IMR-90 (cell line): ENCODE measurements around the gene OSGEP. TPM values are rescaled to one million over a fixed set of nuclear protein-coding genes. Genes with fewer than 3 reads are reported as not detected.

Experiments used
- ATAC-seq: fragments of 200-7000 bp; cut with Tn5 transposase; 2 replicates; pipeline ENCODE4 v1.9.1; 2020; ENCODE audit warnings: low read depth, mild to moderate bottlenecking, moderate library complexity
- BruUV-seq: library from RNA; stranded (reverse); fragments of 400-500 nt; replicated peaks from 2 replicates; lab custom pipeline; 2021; lab: Mats Ljungman, UMichigan
- CTCF ChIA-PET: fragments of 300-600 bp; formaldehyde crosslinking; extraction: SDS; loops from one replicate; lab custom pipeline; 2021; ENCODE audit warnings: antibody characterized with exemption; lab: Yijun Ruan, JAX
- POLR2A ChIA-PET: fragments of 300-600 bp; sonication (Branson Sonifier 250); formaldehyde crosslinking; loops from one replicate; lab custom pipeline; 2022; ENCODE audit warnings: antibody characterized with exemption; ENCODE audit not compliant: unreplicated experiment; lab: Charles Lee
- DNase-seq: peaks from one replicate; pipeline ENCODE4 v3.0.0; 2013
- H2AFZ ChIP-seq: replicated peaks from 2 replicates; pipeline ENCODE3; 2013; ENCODE audit warnings: low read length, mild to moderate bottlenecking; ENCODE audit not compliant: poor library complexity
- H2AK5ac ChIP-seq: 2 replicates; pipeline ENCODE4 v1.6.1; 2013; ENCODE audit warnings: low read depth, low read length, inconsistent platforms
- H2AK9ac ChIP-seq: replicated peaks from 2 replicates; pipeline ENCODE3; 2013; ENCODE audit warnings: mild to moderate bottlenecking, low read depth, low read length, moderate library complexity; ENCODE audit not compliant: poor library complexity
- H2BK120ac ChIP-seq: 2 replicates; pipeline ENCODE4 v1.6.1; 2013; ENCODE audit warnings: low read depth, low read length, inconsistent platforms
- H2BK15ac ChIP-seq: 3 replicates; pipeline ENCODE4 v1.6.1; 2013; ENCODE audit warnings: low read depth, low read length, inconsistent platforms
- H2BK20ac ChIP-seq: 2 replicates; pipeline ENCODE4 v1.6.1; 2013; ENCODE audit warnings: low read depth, mild to moderate bottlenecking, inconsistent platforms, low read length, moderate library complexity
- H2BK5ac ChIP-seq: 2 replicates; pipeline ENCODE4 v1.6.1; 2013; ENCODE audit warnings: mild to moderate bottlenecking, low read depth, low read length, inconsistent platforms; ENCODE audit not compliant: poor library complexity, severe bottlenecking
- H3K14ac ChIP-seq: replicated peaks from 2 replicates; pipeline ENCODE4 v1.6.1; 2013; ENCODE audit warnings: low read depth, low read length, inconsistent platforms
- H3K18ac ChIP-seq: 2 replicates; pipeline ENCODE4 v1.6.1; 2013; ENCODE audit warnings: low read depth, low read length, control low read depth
- H3K23ac ChIP-seq: 2 replicates; pipeline ENCODE4 v1.6.1; 2013; ENCODE audit warnings: low read depth, low read length, inconsistent platforms
- H3K27ac ChIP-seq: 2 replicates; pipeline ENCODE4 v1.5.1; 2013; ENCODE audit warnings: mild to moderate bottlenecking, control low read depth, low read length; ENCODE audit not compliant: insufficient read depth
- H3K27me3 ChIP-seq: 2 replicates; pipeline ENCODE4 v1.6.1; 2013; ENCODE audit warnings: low read length; ENCODE audit not compliant: control insufficient read depth, insufficient read depth
- H3K36me3 ChIP-seq: 2 replicates; pipeline ENCODE4 v1.6.1; 2013; ENCODE audit warnings: low read length, mixed read lengths; ENCODE audit not compliant: control insufficient read depth, insufficient read depth
- H3K4ac ChIP-seq: 2 replicates; pipeline ENCODE4 v1.6.1; 2013; ENCODE audit warnings: low read depth, low read length, inconsistent platforms
- H3K4me1 ChIP-seq: 2 replicates; pipeline ENCODE4 v1.6.1; 2013; ENCODE audit warnings: low read length, mixed read lengths; ENCODE audit not compliant: control insufficient read depth, insufficient read depth
- H3K4me2 ChIP-seq: 2 replicates; pipeline ENCODE4 v1.6.1; 2013; ENCODE audit warnings: low read depth, mild to moderate bottlenecking, control low read depth, low read length, moderate library complexity
- H3K4me3 ChIP-seq: 2 replicates; pipeline ENCODE4 v1.5.1; 2013; ENCODE audit warnings: low read depth, mild to moderate bottlenecking, control low read depth, low read length, moderate library complexity; ENCODE audit not compliant: insufficient read depth
- H3K56ac ChIP-seq: 2 replicates; pipeline ENCODE4 v1.6.1; 2013; ENCODE audit warnings: low read length, inconsistent platforms; ENCODE audit not compliant: insufficient read depth; ENCODE audit errors: extremely low read depth
- H3K79me1 ChIP-seq, 2 experiments: 2 replicates each; pipeline ENCODE4 v1.6.1; 2013; ENCODE audit warnings: low read length in 2 of 2, inconsistent platforms in 1 of 2, low read depth in 1 of 2
- H3K9ac ChIP-seq: 2 replicates; pipeline ENCODE4 v1.6.1; 2013; ENCODE audit warnings: low read depth, low read length, control low read depth
- H3K9me1 ChIP-seq: 2 replicates; pipeline ENCODE4 v1.6.1; 2013; ENCODE audit warnings: low read length, inconsistent platforms; ENCODE audit not compliant: insufficient read depth
- H3K9me3 ChIP-seq: 2 replicates; pipeline ENCODE4 v1.6.1; 2013; ENCODE audit warnings: low read length; ENCODE audit not compliant: control insufficient read depth, insufficient read depth
- H4K20me1 ChIP-seq: 2 replicates; pipeline ENCODE4 v1.6.1; 2013; ENCODE audit warnings: low read length, inconsistent platforms; ENCODE audit not compliant: insufficient read depth
- H4K5ac ChIP-seq: 2 replicates; pipeline ENCODE4 v1.6.1; 2013; ENCODE audit warnings: mild to moderate bottlenecking, low read depth, low read length, control low read depth
- H4K8ac ChIP-seq, 2 experiments: 2 replicates each; pipeline ENCODE4 v1.6.1; 2013; ENCODE audit warnings: low read depth in 2 of 2, low read length in 2 of 2, control low read depth in 1 of 2, inconsistent platforms in 1 of 2
- H4K91ac ChIP-seq: 2 replicates; pipeline ENCODE4 v1.6.1; 2013; ENCODE audit warnings: low read depth, low read length, inconsistent platforms; ENCODE audit not compliant: insufficient read depth
- CHD1 ChIP-seq: IDR thresholded peaks from 2 replicates; pipeline ENCODE4 v1.6.1; 2012; ENCODE audit warnings: low read depth, low read length, improper control_type of control experiment
- CTCF ChIP-seq: conservative IDR thresholded peaks from 2 replicates; pipeline ENCODE4 v1.5.1; 2012; ENCODE audit warnings: mild to moderate bottlenecking, low read depth, low read length, improper control_type of control experiment
- MXI1 ChIP-seq: IDR thresholded peaks from 2 replicates; pipeline ENCODE4 v1.6.1; 2012; ENCODE audit warnings: low read depth, mild to moderate bottlenecking, low read length, moderate library complexity, borderline replicate concordance
- NFE2L2 ChIP-seq: fragments of 150-350 bp; IDR thresholded peaks from 2 replicates; pipeline ENCODE4 v1.6.1; 2016; ENCODE audit warnings: low read depth, mild to moderate bottlenecking, low read length
- RCOR1 ChIP-seq: IDR thresholded peaks from 2 replicates; pipeline ENCODE4 v1.6.1; 2012; ENCODE audit warnings: mild to moderate bottlenecking, low read length, improper control_type of control experiment; ENCODE audit not compliant: insufficient replicate concordance
- RFX5 ChIP-seq: IDR thresholded peaks from 2 replicates; pipeline ENCODE4 v1.8.0; 2012; ENCODE audit warnings: low read depth, mild to moderate bottlenecking, low read length, moderate library complexity
- SMC3 ChIP-seq: fragments of 150-350 bp; IDR thresholded peaks from 2 replicates; pipeline ENCODE4 v1.6.1; 2016; ENCODE audit warnings: low read depth, mild to moderate bottlenecking, antibody characterized with exemption, low read length, moderate library complexity
- WGBS, 2 experiments: methylation state at CpG; one replicate each; pipeline versions ENCODE4 v1.1.5 to v1.1.7; 2013; ENCODE audit warnings: missing lambda C conversion rate in 2 of 2; ENCODE audit not compliant: insufficient read length in 1 of 2; ENCODE audit errors: extremely low coverage in 2 of 2; 5-methylcytosine and 5-hydroxymethylcytosine counted together
- dilution Hi-C: fragments of 300-500 bp; cut with HindIII; formaldehyde crosslinking; loops from one replicate; pipeline ENCODE4 v1.14.3; 2018; ENCODE audit warnings: low sequenced_read_pairs; ENCODE audit not compliant: unreplicated experiment
- in situ Hi-C: fragments of 300-500 bp; cut with MboI; formaldehyde crosslinking; loops from 3 replicates; pipeline ENCODE4 v1.14.3; 2019; ENCODE audit warnings: low sequenced_read_pairs, inconsistent platforms, mixed read lengths
- intact Hi-C: fragments of 100-400 bp; cut with micrococcal nuclease; formaldehyde crosslinking; loops from 2 replicates; pipeline ENCODE4 v1.10.0; 2022
- polyA plus RNA-seq, 3 experiments: library from polyadenylated mRNA; depleted of rRNA; stranded (reverse); fragments of >200 nt; gene quantifications; 2 replicates each; pipeline ENCODE4 v1.2.3, GENCODE V29; 2012; ENCODE audit warnings: low replicate concordance in 1 of 3
- total RNA-seq: library from RNA; depleted of rRNA; stranded (reverse); fragments of >200 nt; gene quantifications from 2 replicates; pipeline ENCODE4 v1.2.3, GENCODE V29; 2012
- TF ChIP-seq, protein P1 (sequence below): fragments of 150-350 bp; IDR thresholded peaks from 2 replicates; pipeline ENCODE4 v1.6.1; 2016; ENCODE audit warnings: low read depth, mild to moderate bottlenecking, low read length, moderate library complexity, borderline replicate concordance

The OSGEP gene
- total and polyA plus RNA-seq, 2 of the 4 experiments (the other 2 are of a cell fraction), result 24.7 to 32.4 TPM

GRCh38 chr14:20478894-20479293 is 24.3 kb upstream of the OSGEP start:
- Histone ChIP-seq H3K4me1 (no peaks in the 10 kb centered on the region), H3K14ac (no peak overlapping the region), H4K91ac (no peak overlapping the region), H3K4me3 (no peak overlapping the region), H3K18ac (no peak overlapping the region), H3K27ac (no peak overlapping the region), H2AFZ (no peak overlapping the region), H3K36me3 (peaks cover 10% of the 10 kb centered on the region), H3K79me1 (no peaks in the 10 kb centered on the region), H3K9me3 (no peaks in the 10 kb centered on the region), H3K27me3 (no peaks in the 10 kb centered on the region), H2BK120ac (no peak overlapping the region), H3K4ac (no peak overlapping the region), H2AK5ac (no peak overlapping the region), H3K4me2 (no peak overlapping the region), H4K5ac (no peak overlapping the region), H3K9ac (no peak overlapping the region), H2AK9ac (no peak overlapping the region), H3K23ac (no peak overlapping the region), H4K8ac (no peak overlapping the region), H2BK20ac (no peak overlapping the region), H2BK15ac (no peak overlapping the region), H3K56ac (no peak overlapping the region), H3K9me1 (no peaks in the 10 kb centered on the region; the same call in 1 of the 2 replicates), H2BK5ac (no peak overlapping the region), H4K20me1 (no peaks in the 10 kb centered on the region)
- no peak for ATAC-seq
- POLR2A ChIA-PET, result no interaction called here
- CTCF ChIA-PET, result no interaction called here
- no CpG with 5 or more reads among the region's 2 CpGs for WGBS, 2 experiments
- dilution Hi-C loops, result no loop called here
- intact Hi-C loops, result no loop called here
- no peak for DNase-seq
- no TSS peak for BruUV-seq
- in situ Hi-C loops, result no loop called here
- TF ChIP-seq SMC3 (no peak), CTCF (no peak), CHD1 (no peak), MXI1 (no peak), RFX5 (no peak), NFE2L2 (no peak), RCOR1 (no peak)
- TF ChIP-seq, protein P1, sequence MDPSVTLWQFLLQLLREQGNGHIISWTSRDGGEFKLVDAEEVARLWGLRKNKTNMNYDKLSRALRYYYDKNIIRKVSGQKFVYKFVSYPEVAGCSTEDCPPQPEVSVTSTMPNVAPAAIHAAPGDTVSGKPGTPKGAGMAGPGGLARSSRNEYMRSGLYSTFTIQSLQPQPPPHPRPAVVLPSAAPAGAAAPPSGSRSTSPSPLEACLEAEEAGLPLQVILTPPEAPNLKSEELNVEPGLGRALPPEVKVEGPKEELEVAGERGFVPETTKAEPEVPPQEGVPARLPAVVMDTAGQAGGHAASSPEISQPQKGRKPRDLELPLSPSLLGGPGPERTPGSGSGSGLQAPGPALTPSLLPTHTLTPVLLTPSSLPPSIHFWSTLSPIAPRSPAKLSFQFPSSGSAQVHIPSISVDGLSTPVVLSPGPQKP, result no peak
